ENCODE results near the gene JARID2.

DNA sequence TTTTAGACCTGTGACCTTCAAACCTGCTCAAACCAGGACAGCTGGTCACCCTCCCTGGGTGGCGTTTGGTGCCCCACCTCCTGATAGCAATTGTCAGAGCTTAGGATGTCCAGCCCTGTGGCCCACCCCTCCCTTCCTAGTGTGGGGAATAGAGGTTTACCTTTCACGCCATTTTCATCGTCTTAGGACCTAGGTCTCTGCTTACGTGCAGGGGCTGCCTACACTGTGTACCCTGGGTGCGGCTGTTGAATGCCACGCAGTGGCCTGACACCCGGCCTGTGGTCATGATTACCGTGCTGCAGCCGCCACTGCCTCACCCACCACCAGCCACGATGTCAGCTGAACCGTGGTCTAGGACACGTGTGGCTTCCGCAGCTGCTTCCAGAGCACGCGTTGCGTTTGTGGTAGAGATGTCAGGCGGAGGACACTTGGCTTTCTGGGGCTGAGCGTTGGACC is 259.6 kb downstream of the JARID2 start:
- TF ChIP-seq, protein P1, sequence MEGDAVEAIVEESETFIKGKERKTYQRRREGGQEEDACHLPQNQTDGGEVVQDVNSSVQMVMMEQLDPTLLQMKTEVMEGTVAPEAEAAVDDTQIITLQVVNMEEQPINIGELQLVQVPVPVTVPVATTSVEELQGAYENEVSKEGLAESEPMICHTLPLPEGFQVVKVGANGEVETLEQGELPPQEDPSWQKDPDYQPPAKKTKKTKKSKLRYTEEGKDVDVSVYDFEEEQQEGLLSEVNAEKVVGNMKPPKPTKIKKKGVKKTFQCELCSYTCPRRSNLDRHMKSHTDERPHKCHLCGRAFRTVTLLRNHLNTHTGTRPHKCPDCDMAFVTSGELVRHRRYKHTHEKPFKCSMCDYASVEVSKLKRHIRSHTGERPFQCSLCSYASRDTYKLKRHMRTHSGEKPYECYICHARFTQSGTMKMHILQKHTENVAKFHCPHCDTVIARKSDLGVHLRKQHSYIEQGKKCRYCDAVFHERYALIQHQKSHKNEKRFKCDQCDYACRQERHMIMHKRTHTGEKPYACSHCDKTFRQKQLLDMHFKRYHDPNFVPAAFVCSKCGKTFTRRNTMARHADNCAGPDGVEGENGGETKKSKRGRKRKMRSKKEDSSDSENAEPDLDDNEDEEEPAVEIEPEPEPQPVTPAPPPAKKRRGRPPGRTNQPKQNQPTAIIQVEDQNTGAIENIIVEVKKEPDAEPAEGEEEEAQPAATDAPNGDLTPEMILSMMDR (IDR thresholded peaks at IDR 0.05) = no peak
- TF ChIP-seq POLR2A (IDR thresholded peaks at IDR 0.05) = no peak
